ENCODE data around the gene ATOH8. TPM values are rescaled to one million over a fixed set of nuclear protein-coding genes. Genes with fewer than 3 reads are reported as not detected.
A peak's percentile ranks its signal among the peaks of the same experiment; 100 is the strongest.

ATOH8 gene, protein sequence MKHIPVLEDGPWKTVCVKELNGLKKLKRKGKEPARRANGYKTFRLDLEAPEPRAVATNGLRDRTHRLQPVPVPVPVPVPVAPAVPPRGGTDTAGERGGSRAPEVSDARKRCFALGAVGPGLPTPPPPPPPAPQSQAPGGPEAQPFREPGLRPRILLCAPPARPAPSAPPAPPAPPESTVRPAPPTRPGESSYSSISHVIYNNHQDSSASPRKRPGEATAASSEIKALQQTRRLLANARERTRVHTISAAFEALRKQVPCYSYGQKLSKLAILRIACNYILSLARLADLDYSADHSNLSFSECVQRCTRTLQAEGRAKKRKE
- polyA plus RNA-seq (2012; rRNA removed), result 5.6 and 6.4 TPM in 2 replicates
- polyA plus RNA-seq (2012; cell fraction: cytosol; rRNA removed), result 2.9 and 4.3 TPM in 2 replicates
- 7.0 and 7.3 TPM in 2 replicates for polyA plus RNA-seq (2012; cell fraction: nucleus; rRNA removed)

- ChIA-PET CTCF (interaction anchor here (0.6 to 34.7 kb wide), 12 partner anchors 8 to 96 kb away, joined by 3 to 626 read pairs (median 4); no protein-coding TSS in a partner anchor), POLR2A (no interaction called here)
- H3K4me2 ChIP-seq, result peak within 1 kb of the TSS; percentile 98
- no peaks in the 10 kb centered on the region for H3K9me3 ChIP-seq
- peak; percentile 78 for DNase-seq
- H3K4me3 ChIP-seq (ENCODE audit: low read depth in 2 of 2, low read length in 1 of 2), result peak within 1 kb of the TSS; percentile 56 to 79
- H2AFZ ChIP-seq (ENCODE audit: low read depth), result peak within 1 kb of the TSS; percentile 83
- peak within 1 kb of the TSS; percentile 63 for H3K9ac ChIP-seq
- H3K27ac ChIP-seq (ENCODE audit: low read depth in 2 of 2, low read length in 1 of 2), result no peak within 1 kb of the TSS
- no peaks in the 10 kb centered on the region for H3K27me3 ChIP-seq (ENCODE audit: insufficient read depth)
- H4K20me1 ChIP-seq (ENCODE audit: insufficient read depth), result peaks cover 30% of the 10 kb centered on the region
- H3K4me1 ChIP-seq (ENCODE audit: control insufficient read depth in 1 of 2, insufficient read depth in 2 of 2, low read depth in 1 of 2, low read length in 1 of 2), result peaks cover 18 to 37% of the 10 kb centered on the region in 2 experiments; a peak in 2 of 4 replicates
- H3K79me2 ChIP-seq (ENCODE audit: insufficient read depth), result peaks cover 43% of the 10 kb centered on the region
- no peak for TF ChIP-seq MXI1 (IDR thresholded peaks at IDR 0.05; ENCODE audit: low read depth, low read length)
- no peak for TF ChIP-seq SMC3 (IDR thresholded peaks at IDR 0.05; ENCODE audit: low read depth, low read length)
- no peak for TF ChIP-seq FOXM1 (IDR thresholded peaks at IDR 0.05; ENCODE audit: low read depth)
- TF ChIP-seq RAD21 (IDR thresholded peaks at IDR 0.05; ENCODE audit: low read length), result no peak
- no peak for TF ChIP-seq SIN3A (IDR thresholded peaks at IDR 0.05; ENCODE audit: borderline replicate concordance, low read depth, low read length)
- TF ChIP-seq POLR2AphosphoS5 (IDR thresholded peaks at IDR 0.05; ENCODE audit: low read depth, low read length), result no peak
- TF ChIP-seq EP300 (IDR thresholded peaks at IDR 0.05; ENCODE audit: borderline replicate concordance in 1 of 2, low read depth in 1 of 2, low read length in 1 of 2), result 0 out of 4 replicates have a peak, but pooled peaks of 1 of the 2 experiments have one; percentile 10
- TF ChIP-seq TCF12 (IDR thresholded peaks at IDR 0.05), result peak; percentile 25; the same call in 1 of the 2 replicates
- no peak for TF ChIP-seq CHD2 (IDR thresholded peaks at IDR 0.05; ENCODE audit: low read length, partially characterized antibody)
- TF ChIP-seq, protein P1, sequence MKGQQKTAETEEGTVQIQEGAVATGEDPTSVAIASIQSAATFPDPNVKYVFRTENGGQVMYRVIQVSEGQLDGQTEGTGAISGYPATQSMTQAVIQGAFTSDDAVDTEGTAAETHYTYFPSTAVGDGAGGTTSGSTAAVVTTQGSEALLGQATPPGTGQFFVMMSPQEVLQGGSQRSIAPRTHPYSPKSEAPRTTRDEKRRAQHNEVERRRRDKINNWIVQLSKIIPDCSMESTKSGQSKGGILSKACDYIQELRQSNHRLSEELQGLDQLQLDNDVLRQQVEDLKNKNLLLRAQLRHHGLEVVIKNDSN (IDR thresholded peaks at IDR 0.05; ENCODE audit: borderline replicate concordance, low read depth), result no peak
- peak; percentile 32; the same call in 1 of the 2 replicates for TF ChIP-seq NFIC (IDR thresholded peaks at IDR 0.05; ENCODE audit: borderline replicate concordance)
- no peak for TF ChIP-seq YY1 (IDR thresholded peaks at IDR 0.05; ENCODE audit: low read depth)
- TF ChIP-seq GATA2 (CRISPR knock-in tag; IDR thresholded peaks at IDR 0.05), result no peak
- TF ChIP-seq, protein P2, sequence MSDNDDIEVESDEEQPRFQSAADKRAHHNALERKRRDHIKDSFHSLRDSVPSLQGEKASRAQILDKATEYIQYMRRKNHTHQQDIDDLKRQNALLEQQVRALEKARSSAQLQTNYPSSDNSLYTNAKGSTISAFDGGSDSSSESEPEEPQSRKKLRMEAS (IDR thresholded peaks at IDR 0.05; ENCODE audit: low read depth), result no peak
- TF ChIP-seq REST (IDR thresholded peaks at IDR 0.05; ENCODE audit: low read depth, low read length), result no peak
- no peak for TF ChIP-seq NRF1 (IDR thresholded peaks at IDR 0.05; ENCODE audit: low read depth, low read length)
- no peak for TF ChIP-seq USF2 (IDR thresholded peaks at IDR 0.05; ENCODE audit: borderline replicate concordance, low read depth, low read length)
- 0 out of 2 replicates have a peak, but pooled peaks have one; percentile 2 for TF ChIP-seq PBX3 (IDR thresholded peaks at IDR 0.05)
- no peak for TF ChIP-seq CTCF (IDR thresholded peaks at IDR 0.05)
- peaks cover 17% of the 10 kb centered on the region for H3F3A ChIP-seq (replicated peaks; ENCODE audit: insufficient read depth)
- WGBS (ENCODE audit: low lambda C conversion rate), result 15% methylated on average over 47 of the region's 81 CpGs
- H3K9me2 ChIP-seq, result no peaks in the 10 kb centered on the region
- H3K36me3 ChIP-seq (replicated peaks in 1 of 2; ENCODE audit: control insufficient read depth in 1 of 2, insufficient read depth in 2 of 2, low read length in 1 of 2), result peaks cover 0 to 4% of the 10 kb centered on the region in 2 experiments
Measured at GRCh38 chr2:85753525-85754312, at the start of gene ATOH8. ATOH8 (plus strand) TSS chr2:85753991; CDS start chr2:85754190, 199 bp downstream.

All from SK-N-SH (cell line).